B cell (primary cell): ENCODE measurements around the gene CASKIN2.

Source experiments
- EZH2 ChIP-seq: IDR thresholded peaks from 2 replicates; pipeline ENCODE4 v1.6.1; 2012; ENCODE audit warnings: borderline replicate concordance, low read depth, mild to moderate bottlenecking, moderate library complexity, low read length; ENCODE audit not compliant: insufficient read depth, poor library complexity, severe bottlenecking
- TF ChIP-seq, protein P1 (sequence below): fragments of 200-600 bp; IDR thresholded peaks from one replicate; pipeline ENCODE4 v1.8.0; 2022; ENCODE audit warnings: antibody characterized with exemption, mild to moderate bottlenecking

- TF ChIP-seq, protein P1, sequence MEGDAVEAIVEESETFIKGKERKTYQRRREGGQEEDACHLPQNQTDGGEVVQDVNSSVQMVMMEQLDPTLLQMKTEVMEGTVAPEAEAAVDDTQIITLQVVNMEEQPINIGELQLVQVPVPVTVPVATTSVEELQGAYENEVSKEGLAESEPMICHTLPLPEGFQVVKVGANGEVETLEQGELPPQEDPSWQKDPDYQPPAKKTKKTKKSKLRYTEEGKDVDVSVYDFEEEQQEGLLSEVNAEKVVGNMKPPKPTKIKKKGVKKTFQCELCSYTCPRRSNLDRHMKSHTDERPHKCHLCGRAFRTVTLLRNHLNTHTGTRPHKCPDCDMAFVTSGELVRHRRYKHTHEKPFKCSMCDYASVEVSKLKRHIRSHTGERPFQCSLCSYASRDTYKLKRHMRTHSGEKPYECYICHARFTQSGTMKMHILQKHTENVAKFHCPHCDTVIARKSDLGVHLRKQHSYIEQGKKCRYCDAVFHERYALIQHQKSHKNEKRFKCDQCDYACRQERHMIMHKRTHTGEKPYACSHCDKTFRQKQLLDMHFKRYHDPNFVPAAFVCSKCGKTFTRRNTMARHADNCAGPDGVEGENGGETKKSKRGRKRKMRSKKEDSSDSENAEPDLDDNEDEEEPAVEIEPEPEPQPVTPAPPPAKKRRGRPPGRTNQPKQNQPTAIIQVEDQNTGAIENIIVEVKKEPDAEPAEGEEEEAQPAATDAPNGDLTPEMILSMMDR: no peak
- no peak for TF ChIP-seq EZH2
Observed at GRCh38 chr17:75548813-75549212, 33.5 kb upstream of the CASKIN2 start.
